Activated T-cell treated with anti-CD3 and anti-CD28 coated beads, Interleukin-2, amount 50 U/mL, for 1 hour (primary cell): ENCODE results near the gene PIGS.

Experiments used
- DNase-seq: peaks from one replicate; pipeline ENCODE4 v3.0.0-alpha.2; 2020

The PIGS gene

GRCh38 chr17:28549236-28550132, 21.8 kb downstream of the PIGS start:
- DNase-seq, result peak; percentile 60

- DNase-seq, result no peak
Observed at GRCh38 chr17:28548417-28549130, 22.8 kb downstream of the PIGS start.

GRCh38 chr17:28547623-28548416, 23.5 kb downstream of the PIGS start:
- peak; percentile 64 for DNase-seq

- no peak for DNase-seq
Observed at GRCh38 chr17:28547096-28547622, 24.2 kb downstream of the PIGS start.

GRCh38 chr17:28545787-28546415, 25.4 kb downstream of the PIGS start:
- DNase-seq, result no peak

GRCh38 chr17:28545141-28545503, 26.2 kb downstream of the PIGS start:
- DNase-seq, result no peak

GRCh38 chr17:28544402-28545140, 26.8 kb downstream of the PIGS start:
- DNase-seq, result no peak

- no peak for DNase-seq
Observed at GRCh38 chr17:28541439-28541838, 29.9 kb downstream of the PIGS start.

- DNase-seq, result no peak
Observed at GRCh38 chr17:28540231-28540630, 31.1 kb downstream of the PIGS start.

- no peak for DNase-seq
Observed at GRCh38 chr17:28538296-28538895, 32.9 kb downstream of the PIGS start.

GRCh38 chr17:28537219-28537610, 34.1 kb downstream of the PIGS start:
- DNase-seq, result no peak

- DNase-seq, result no peak
Observed at GRCh38 chr17:28536532-28537218, 34.6 kb downstream of the PIGS start.

- DNase-seq, result no peak
Observed at GRCh38 chr17:28534740-28535375, 36.5 kb downstream of the PIGS start.

- DNase-seq, result no peak
Observed at GRCh38 chr17:28533091-28533807, 38.1 kb downstream of the PIGS start.

GRCh38 chr17:28532050-28532960, 39.0 kb downstream of the PIGS start:
- DNase-seq, result no peak

GRCh38 chr17:28530926-28531325, 40.4 kb downstream of the PIGS start:
- no peak for DNase-seq

- DNase-seq, result no peak
Observed at GRCh38 chr17:28530250-28530649, 41.1 kb downstream of the PIGS start.

- DNase-seq, result no peak
Observed at GRCh38 chr17:28529013-28529400, 42.3 kb downstream of the PIGS start.
